HG02763 (cell line): ENCODE measurements around the gene TOX3.

Experiments used
- ATAC-seq: cut with Tn5 transposase; IDR thresholded peaks from one replicate; pipeline ENCODE4 v1.9.1; 2021; ENCODE audit warnings: mild to moderate bottlenecking, moderate library complexity; ENCODE audit not compliant: unreplicated experiment

TOX3 gene

DNA sequence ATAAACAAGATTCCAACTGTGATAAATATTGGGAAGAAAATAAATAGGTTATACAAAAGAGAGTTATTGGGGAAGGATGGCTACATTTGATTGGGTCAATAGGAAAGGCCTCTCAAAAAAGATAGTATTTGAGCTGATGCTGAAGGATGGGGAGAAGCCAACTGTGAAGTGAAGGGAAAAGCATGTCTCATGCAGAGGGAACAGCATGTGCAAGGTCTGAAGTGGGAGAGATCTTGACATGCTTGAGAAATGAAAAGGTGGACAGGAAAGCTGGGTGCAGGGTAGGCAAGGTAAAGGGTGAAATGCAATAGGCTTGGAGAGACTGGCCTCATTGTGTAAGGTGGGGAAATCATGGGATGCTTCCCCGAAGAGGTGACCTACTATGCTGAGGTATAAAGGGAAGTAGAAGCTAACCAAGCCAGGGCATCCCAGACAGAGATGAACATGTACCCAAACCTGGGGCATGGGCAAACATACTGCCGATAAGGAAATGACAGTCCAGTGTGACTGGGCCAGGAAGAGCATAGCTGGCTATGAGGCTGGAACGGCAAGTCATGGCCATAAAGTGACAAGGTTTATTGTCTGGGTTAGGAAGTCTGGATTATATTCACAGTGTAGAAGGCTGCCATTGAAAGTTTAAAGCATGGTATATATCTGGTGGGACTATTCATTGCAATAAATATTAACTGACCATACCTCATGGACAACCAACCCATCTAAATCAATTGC lies 91.2 kb downstream of the TOX3 start:
- ATAC-seq: no peak

DNA sequence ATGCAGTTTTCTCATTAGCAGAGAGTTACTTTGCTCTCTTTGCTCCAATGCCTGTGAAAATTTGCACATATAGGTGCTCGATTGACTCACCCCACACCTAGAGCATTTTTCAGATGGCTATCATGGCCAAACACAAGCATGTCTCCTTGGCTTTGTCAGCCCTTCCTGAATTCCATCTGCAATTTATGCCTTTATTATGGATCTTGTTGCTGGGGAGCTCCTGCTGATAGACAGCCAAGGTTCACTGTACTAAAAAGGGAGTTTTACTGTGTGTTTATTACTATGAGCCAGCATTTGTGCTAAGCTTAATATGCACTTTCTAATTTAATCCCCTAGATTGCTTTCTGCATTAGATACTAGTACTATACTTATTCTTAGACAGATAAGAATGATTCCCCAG lies 93.3 kb downstream of the TOX3 start:
- no peak for ATAC-seq

DNA sequence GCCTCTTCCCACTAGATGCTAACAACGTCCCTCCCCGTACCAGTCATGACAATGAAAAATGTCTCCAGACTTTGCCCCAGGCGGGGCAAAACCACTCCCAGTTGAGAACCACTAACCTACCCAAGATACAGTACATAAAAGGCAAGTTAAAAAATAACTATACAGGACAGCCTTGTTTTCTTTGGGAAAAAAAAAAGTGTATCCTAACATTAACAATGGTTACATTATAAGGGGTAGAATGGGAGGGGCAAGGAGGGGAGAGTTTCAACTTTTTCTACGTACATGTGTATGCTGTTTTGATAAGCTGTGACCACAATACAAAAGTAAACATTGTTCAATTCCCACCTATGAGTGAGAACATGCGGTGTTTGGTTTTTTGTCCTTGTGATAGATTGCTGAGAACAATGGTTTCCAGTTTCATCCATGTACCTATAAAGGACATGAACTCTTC lies 94.9 kb downstream of the TOX3 start:
- ATAC-seq: no peak

DNA sequence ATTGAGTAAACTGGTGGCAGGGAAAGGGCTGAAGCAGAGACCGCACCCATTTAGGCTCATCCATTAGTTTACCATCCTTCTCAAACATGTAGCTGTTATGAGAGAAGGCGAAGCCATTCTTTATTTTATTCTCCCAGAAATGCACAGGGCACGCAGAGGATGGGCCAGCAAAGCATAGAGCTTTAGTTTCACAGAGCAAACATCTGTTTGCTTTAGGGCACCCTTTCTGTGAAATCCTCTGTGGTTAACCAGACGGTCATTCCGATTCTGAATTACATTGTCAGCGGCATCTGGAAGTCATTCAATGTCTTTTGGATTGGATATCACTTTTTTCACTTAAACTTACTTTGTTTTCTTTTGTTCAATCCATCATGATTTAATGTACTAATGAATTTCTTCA lies 96.0 kb downstream of the TOX3 start:
- no peak for ATAC-seq

DNA sequence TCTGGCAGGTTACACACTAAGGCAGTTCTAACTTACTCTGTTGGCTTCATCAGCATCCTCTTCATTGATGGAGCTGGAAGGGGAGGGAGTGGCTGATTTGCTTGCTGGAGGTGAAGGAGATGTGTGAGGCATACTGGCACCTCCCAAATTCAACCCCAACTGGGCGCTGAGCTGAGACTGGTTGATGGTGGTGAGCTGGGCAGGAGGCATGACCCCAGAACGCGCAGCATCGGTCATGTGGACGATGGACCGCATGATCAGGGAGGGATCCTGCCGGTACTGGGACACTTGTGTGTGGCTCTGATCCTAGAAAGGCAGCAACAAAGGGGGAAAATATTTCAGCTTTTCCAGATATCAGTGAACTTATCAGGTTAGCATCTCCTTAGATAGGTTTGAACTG lies 96.7 kb downstream of the TOX3 start:
- ATAC-seq: no peak

DNA sequence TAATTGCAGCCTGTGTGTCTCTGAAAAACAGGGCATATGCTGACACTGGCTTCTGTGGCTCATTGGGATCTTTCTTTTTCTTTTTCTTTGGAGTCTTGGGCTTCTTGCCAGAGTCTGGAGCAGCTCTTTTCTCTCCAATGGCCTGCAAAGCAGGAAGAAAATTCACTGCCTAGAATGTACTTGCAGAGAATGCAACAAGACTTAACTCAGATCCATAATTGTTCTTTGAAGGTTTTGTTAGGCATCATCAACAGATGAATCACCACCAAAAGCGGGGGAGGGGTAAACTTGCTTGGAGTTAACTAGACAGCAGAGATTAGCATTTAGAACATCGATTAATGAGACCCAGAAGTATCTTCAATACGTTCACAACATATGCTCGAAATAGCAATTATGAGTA lies 100.9 kb downstream of the TOX3 start:
- no peak for ATAC-seq

DNA sequence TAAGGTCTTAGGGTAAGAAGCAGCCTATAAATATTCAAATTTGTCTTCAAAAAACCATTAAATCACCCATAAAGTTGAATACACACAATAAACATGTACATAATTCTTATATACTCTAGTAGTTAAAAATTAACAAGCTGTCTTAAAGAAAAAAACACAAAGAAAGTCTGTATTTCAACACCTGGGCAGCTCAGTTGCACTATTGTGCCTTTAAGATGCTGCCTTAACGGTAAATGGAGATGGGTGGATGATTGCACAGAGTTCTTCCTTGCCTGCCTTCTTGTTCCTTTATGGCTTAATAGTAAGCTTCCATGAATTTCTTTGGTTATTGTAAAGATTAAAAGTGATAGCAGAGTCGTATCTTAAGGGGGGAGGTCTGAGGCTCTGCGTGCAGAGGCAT lies 105.1 kb downstream of the TOX3 start:
- ATAC-seq: no peak

DNA sequence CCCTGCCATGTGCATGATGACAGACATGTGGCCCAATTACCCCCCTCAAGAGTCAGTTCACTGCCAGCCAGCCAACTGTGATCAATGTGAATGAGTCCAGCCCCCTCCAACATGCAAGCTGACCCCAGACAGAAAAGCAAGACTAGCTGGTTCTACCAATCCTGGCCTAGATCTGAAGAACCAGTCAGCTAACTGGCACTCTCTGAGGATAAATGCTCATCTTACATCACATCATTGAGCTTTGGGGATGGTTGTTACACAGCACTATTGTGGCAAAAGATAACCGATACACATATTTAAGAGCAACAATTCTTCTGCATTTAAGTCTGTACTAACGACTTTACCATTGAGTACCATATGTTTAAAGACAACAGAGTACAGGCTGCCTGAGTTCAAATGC lies 106.7 kb downstream of the TOX3 start:
- no peak for ATAC-seq

DNA sequence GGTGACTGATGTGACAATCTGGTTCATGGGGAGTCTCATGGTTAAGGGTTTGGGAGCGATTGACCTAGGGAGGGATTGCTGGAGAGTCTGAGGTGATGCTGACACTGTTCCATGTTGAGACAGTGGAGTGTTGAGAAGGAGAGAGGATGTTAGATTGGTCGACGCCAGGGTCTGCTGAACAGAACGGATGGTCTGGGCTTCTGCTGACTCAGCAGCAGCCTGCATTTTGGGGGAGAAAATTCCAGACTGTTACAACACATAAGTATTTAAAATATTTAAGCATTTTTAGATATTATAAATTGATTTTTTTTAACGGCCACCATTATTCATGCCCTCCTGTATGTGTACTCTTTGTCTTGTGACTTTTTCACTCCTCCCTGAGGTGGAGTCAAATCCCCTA lies 107.2 kb downstream of the TOX3 start:
- no peak for ATAC-seq

DNA sequence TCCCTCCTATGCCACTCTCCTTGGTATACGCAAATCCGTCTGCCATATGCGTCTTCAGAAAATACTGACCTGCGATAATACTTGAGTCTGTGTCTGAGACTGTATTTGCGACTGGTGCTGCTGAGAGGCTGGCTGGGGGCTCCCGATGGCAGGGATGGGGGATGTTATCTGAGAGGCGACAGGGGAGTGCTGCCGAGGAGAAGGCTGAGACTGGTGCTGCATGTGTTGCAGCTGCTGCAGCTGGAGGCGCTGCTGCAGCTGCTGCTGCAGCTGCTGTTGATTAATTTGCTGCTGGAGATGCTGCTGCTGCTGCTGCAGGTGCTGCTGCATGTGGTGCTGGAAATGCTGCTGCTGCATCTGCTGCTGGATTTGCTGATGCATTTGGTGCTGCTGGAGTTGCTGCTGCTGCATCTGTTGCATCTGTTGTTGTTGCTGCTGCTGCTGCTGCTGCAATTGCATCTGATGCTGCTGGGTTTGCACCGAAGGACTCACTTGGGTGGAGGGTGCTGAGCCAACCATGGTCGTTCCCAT lies 107.7 kb downstream of the TOX3 start:
- no peak for ATAC-seq

DNA sequence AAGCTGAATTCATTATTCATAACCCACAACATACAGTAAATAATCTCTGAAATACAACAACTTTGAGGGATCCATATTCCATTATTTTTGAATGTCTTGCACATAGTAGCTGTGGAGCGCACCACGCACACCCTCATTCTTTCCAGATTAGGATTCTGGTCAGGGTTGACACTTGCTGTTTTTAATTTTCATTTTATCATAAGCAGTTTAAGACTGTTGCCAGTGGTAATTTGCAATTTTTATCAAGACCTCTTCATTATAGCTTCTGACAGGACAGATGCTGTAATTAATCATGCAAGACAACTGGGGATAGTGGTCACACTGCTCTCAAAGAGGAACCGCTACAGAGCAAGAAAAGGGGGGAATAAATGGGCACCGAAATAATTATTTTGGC lies 109.7 kb downstream of the TOX3 start:
- no peak for ATAC-seq

DNA sequence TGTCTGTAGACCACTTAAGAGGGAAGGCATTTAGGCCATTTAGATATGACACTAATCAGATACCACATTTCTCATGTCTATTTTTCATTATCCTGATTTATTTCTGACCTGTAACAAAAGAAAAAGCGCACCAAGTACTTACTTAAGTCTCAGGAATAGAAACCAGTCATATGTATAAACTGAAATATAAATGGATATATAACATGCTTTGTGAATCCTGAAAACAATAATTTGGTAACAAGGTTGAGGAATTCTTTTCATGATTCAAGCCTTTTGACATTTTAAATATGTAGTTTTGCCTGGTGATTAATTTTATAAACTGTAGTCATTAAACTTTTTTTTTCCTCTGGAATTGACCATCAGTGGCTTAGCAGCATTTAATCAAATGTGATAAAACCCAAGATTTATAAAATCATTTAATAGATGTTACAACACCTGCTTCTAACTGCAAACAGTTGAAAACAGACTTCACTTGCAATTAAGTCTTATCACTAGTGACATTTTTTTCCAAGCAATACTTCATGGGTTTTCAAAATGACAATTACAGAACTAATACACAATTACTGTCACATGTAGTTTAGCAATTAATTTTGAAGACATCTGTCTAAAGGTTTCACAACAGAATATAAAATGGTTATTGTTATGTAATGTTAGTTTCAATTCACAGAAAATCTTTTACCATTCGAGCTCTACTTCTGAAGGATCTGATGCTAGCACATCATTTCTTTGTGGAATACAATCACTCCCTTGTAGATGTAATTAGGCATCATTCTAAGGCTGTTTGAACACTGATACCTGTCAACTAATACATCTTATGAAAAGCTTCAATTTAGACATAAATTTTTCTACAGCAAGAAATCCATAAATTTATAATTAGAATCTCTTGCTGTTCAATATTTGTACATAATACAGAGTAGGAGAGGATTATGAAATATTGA lies 110.3 kb downstream of the TOX3 start:
- no peak for ATAC-seq

DNA sequence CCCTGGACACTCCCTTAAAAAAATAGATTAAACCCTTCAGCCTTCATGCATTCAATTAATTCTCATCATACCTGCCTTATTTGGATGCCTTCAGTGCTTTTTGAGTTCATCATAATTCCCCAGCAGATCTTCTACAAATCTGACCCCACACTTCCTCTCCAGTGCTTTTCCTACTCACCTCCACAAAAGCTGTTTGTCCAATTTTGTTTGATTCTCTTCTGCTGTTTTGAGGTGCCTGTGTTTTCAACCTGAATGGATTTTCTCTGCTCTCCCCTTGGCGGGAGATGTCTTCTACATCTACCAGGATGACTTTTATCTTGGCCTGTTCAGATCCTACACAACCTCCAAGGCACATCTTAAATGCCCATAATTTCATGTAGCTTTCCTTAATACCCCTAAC lies 112.7 kb downstream of the TOX3 start:
- no peak for ATAC-seq

DNA sequence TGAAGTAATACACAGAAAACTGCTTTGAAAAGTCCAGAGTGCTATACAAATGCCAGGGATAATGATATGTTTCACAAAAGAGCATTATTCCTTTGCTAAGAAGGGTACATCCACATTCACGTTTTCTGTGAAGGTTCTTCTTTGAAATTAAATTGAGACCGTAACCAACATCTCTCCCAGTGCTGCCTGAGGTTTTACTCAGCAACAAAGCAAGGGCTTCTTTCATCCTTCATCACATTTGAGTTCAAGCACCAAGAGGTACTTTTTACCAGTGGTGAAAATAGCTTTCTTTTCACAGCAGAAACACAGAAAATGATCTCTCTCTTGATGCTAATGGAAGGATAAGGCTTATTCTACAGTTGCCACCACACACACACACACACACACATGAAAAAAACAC lies 113.3 kb downstream of the TOX3 start:
- ATAC-seq: no peak

DNA sequence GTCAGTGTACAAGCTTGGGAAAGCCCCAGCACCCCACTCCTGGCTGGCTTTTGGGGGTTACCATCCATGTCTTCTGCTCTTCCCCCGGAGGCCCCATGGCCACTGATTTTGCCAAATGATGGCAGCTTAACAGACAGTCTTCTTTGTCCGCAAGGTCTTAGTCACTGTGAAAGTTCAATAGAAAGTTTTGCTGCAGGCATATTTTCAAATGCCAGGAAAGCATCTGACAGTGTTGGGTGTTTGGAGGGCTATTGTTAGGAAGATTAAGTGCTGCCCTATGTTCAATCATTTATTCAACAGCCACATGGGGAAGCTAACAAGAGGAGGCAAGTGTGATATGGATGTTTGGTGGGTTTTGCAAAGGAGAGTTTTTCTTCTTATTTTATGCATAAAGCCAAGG lies 122.4 kb downstream of the TOX3 start:
- ATAC-seq: no peak

DNA sequence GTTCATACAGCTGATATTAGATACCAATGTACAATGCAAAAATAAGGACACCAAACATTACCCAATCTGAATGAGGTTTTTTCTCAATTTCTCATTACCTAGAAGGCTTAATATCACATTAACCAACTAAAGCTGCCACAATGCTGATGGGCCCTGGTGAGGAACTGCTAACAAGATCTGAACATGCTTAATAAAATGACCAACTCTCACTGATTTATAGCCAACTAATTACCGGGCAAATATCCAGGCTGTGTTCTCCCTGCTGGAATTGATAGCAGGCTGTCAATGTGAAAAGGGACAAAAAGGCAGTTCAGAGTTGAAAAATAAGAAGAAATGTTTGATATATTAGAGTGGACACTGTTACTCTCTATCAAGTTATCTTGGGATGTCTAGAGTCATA lies 124.6 kb downstream of the TOX3 start:
- no peak for ATAC-seq

DNA sequence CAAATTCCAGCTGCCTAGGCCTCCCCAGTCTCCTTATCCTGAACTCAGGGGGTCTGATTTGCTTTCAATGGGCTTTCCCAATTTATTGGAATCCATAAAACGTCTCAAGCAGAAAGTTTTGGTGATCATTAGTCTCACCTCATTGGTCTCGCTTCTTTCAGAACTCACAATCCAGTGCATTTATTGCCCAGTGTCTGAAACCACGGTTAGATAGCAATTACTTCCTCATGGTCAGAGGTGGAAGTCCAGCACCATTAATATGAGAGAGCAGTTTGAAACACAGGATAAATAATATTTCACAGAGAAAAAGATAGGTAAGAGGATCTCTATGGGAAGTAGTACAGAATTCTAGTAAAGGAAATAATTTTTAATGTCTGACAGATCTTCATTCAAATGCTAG lies 128.7 kb downstream of the TOX3 start:
- ATAC-seq: no peak

DNA sequence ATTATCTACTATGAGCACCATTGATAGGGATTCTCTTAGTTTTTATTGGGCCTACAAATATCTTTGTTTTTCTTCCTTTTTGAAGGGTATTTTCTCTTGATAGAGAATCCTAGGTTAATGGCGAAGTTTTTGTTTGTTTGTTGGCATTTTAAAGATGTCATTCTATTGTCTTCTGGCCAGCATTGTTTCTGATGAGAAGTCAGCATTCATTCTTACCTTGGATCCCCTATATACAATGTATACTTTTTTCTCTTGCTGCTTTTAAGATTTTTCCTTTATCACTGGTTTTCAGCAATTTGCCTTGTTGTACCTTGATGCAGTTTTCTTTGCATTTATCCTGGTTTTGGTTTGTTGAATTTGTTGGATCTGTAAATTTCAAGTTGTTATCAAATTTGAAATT lies 130.1 kb downstream of the TOX3 start:
- no peak for ATAC-seq

DNA sequence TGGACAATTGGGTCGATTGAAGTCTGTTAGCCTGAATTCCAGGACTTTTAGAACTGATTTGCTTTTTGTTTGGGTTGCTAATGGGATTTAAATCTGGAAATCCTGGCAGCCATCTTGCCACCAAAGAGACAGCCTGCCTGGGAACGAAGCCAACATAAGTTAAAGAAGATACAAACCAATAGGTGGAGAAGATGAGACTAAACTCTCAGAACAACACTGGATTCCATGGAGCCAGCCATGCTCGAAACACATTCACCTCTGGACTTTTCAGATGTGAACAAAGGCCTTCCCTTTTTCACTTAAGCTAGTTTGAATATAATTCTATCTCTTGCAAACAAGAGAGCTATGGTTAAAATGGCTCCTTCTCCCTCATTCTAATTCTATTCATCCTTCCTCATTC lies 135.9 kb downstream of the TOX3 start:
- ATAC-seq: no peak

DNA sequence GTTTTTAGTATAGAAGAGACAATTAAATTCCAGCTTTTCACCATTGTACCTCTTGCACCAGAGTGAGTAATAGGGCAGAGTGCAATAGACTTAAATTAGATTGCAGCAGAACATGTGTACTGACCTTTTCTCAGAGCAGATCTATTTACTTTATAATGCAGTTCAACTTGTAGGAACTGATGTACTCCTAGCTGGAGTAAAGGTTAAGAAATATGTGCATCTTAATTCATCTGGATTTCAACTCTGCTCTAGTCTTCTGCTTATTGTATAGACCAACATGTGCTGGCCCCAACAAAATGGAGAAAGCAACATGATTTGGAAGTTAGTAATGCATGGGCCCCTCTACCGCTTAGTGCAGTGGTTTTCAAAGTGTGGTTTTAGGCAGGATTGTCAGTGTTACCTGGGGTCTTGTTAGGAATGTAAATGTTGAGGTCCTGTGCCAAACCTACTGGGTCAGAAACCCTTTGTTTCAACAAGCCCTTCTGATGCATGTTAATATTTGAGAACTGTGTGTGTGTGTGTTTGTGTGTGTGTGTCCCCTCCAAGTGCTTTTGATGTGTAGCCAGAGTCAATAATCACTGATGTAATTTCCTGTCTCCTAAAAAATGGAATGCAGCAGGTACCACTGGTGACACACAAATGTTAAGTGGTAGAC lies 138.6 kb downstream of the TOX3 start:
- no peak for ATAC-seq

DNA sequence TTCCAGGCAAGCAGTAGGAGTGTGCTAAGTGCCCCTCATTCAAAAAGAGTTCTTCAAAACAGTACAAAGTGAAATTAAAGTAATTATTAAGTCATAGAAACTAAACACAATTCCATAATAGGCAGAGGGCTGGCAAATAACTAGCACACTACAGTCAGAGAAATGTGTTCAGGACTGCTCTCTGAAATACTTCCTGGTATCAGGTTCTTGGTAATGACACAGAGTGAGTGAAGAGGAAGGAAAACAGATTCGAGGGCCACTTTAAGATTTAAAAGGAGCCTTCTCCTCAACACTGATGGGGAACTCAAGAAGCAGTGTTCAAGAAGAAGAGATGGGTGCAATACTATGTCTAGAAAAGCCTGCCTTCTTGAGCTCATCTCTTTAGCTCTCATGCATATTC lies 139.2 kb downstream of the TOX3 start:
- no peak for ATAC-seq

DNA sequence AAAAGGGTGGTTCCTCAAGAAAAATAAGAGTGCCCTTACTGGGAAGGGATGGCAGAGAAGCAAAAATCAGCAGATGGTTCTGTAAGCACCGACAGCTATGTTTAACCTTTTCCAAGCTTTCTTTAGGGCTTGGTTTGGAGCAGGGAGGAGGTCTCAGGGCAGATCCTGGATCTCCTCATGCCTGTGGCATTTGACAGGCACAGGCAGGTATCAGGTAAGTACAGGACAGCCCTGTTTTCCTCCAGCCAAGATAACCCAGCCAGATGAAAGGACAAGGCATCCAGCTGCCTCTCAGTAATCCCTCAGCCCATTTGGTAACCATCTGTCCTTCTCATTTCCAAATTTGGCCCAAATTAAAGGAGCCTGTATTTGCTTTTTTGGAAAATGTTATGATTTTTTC lies 141.5 kb downstream of the TOX3 start:
- ATAC-seq: no peak
